CD4-positive, alpha-beta T cell treated with Interleukin-1 beta for 1 hour (primary cell): ENCODE data around the gene TLX2.
A peak's percentile ranks its signal among the peaks of the same experiment; 100 is the strongest.

Experiments used
- DNase-seq, 2 donors: peaks; one replicate each; pipeline ENCODE4 v3.0.0-alpha.2; 2020 to 2022

TLX2 gene

DNA sequence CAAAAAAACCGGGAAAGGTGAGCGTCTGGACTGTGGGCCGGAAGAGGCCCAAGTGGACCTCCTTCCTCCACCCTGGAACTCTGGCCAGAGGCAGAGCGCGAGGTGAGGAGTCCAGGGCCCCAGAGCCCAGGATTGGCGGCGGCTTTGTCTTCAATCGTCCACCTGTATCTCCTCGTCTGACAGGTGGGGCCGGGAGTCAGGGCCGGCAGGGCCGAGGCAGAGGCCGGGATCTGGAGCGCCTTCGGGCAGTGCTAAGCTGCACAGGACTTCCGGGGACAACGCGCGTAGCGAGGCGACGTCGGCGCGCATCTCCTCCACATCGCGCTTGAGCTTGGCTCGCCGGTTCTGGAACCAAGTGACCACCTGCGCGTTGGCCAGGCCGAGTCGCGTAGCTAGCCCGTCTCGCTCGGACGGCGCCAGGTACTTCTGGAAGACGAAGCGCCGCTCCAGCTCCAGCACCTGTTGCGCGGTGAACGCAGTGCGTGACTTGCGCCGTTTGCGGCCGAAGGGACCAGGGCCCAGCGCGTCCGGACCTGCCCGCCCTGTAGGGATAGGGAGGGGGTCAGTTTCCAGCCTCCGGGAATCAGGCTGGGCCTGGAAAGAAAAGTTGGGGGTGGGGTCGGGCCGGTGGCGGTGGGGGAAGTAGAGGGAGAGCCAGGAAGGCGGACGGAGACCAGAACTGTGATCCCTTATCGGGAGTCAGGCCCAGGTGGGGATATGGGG is 16.3 kb upstream of the TLX2 start:
- no peak for DNase-seq

DNA sequence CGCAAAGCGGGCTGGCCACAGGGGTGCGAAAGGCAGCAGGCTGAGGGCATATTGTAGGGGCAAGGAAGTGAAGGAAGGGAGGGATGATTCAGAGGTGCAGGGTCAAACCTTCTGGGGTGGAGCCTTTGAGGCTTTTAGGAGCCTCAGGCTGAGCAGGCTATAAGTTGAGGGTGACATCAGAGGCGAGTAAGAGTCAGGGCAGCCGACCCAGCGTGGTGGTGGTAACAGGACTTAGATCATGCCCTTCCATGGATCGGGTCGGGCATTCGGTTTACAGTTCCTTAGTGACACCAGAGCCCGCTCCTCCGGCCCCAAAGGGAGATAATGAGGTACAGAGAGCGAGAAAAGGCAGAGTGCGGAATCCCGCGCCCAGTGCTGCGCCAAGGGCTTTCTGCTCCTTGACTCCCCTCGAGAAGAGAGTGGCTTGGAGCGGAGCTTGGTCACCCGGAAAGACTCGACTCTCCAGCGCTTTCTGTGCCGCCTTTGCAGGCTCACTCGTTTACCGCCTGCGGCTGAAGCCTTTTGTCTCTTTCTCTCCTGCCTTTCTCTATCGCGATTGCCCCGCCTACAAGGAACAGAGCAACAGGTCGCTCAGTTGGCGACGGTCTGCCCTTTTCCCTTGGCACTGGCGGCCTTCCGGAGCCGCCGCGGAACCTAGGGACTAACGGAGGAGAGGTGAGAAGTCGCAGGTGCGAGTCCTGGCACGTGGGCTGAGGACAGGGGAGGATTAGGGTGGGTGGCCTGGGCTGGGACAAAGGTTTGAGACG is 15.6 kb upstream of the TLX2 start:
- DNase-seq = no peak

DNA sequence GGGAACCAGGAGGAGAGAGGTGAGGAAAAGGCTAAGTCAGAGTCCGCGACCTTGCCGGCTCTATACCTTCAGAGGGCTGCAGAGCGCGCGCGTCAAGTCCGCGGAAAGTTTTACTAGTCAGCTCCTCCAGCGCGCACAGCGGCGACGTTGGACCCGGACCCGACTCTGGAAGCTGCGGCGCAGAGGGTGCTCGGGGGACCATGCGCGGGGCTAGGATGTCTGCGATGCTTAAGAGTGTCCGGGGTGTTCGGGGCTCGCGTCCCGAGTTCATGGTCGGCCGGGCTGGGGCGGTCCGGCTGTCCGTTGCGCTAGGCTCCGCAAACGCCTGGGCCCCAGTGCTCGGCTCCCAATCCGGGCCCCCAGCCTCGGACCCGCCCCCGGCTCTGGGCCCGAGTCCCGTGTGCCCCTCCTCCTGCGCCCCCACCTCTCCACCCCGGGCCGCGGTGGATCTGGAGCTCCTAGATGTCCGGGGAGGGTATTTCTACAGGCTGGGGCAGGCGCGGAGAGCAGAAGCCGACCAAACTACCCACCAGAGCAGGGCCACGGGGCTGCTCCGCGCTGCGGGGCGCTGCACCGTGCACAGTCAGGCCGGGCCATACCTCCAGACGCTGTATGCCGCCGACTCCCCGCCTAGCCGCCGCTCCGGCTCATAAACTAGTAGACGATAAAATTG is 14.8 kb upstream of the TLX2 start, which contains the start of gene LBX2:
TSS of gene LBX2 (minus strand) at position 337 of the 673 bp plus-strand sequence. CDS start at position 271, 66 bp downstream.
- DNase-seq = no peak

DNA sequence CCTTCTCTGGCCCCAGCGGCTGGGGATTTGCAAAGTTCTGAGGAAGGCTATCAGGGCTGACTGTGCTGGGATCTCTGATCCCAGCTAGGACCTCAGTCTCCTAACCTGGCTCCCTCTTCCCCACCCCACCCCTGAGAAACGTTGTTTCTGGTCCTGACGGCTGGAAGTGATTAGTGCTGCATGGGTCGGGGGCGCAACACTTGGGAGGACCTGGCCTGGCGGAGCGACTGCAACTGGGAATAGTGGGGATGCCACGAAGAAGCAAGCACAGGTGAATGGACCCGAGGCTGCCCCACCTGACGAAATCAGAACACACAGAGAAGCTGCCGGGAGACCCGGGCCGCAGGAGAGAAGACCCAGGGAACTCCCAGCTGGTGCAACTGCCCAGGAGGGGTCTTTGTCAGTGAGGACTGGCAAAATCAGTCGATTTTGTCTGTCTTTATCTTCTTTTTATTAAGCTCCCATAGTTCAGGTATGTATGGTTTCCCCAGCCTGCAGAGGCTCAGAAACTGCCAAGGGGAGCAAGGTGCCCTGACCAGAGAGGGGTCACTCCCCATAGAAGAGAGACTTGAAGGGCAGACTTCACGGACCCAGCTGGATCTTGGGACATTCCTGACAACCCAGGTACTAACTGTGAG is 14.2 kb upstream of the TLX2 start:
- no peak for DNase-seq

DNA sequence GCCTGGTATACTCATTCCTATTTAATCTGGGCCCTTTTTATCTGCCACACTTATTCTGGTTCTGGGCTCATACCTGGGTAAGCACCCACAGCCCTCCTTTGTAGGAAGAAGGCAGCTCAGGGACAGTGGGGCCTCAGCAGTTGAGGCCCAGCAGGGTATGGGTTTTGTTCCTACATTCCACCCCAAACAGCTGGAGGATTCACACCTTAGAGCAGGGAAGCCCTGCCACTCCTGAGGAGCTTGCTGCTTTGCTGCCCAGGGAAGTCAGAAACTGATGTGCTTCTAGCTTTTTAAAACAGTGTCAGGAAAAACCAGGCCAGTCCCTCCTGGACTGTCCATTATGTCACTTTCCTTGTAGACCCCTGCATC is 13.7 kb upstream of the TLX2 start:
- no peak for DNase-seq

DNA sequence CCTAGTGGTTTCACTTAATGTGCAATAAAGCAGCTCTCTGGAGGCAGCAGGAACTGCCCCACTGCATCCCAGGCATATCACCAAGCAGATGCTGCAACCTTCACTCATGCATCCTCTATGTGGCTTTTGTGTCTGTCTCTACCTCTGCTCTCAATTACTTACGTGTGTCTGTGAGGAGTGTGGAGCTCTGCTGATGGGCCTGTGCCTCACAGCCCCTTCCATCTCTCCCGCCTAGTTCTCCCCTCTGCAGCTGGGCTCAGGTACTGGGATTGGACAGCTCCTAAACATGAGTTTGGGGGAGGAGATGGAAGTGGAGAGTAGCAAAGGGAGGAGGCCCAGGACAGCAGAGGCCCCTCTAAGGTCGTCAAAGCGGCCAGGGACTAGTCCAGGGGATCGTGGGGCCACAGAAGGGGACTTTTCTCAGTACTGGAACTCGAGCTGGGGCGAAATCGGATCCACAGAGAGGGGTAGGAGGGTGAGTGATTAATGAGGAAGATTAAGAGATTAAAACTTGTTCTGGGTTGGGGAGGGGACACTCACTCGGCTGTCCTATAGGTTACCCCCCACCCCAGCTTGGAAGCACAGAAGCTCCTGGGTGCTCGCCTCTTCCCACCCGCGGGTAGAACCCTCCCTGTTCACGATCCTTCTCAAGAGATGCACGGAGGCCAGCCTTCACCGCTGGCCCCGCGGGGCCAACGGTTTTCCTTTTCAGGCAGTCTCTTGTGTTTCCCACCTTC is 12.7 kb upstream of the TLX2 start:
- no peak for DNase-seq

DNA sequence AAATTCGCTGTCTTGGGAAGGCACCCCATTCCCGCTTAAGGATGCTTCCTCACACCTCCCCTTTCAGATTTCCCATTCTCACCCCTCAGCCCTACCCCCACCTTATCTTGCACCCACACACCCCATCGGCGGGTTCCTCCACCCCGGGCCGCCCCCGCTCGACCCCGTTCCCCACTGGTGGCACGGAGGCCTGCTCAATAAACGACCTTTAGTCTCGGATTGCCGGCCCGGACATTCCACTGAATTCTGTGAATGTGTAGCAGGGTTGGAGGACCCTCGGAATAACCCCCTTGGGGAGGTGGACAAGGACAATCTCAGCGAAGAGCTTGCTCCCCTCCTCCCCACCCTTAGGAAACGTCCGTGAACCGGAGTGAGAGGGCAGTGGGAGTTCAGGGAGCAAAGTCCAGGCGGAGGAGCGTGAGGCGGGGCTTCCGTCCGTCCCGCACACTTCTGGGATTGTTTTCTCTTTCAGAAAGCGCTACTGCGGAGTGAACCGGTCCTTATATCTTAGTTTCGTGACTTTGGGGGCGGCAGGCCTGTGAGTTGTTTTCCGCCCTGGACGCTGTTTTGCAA is 12.0 kb upstream of the TLX2 start:
- DNase-seq = no peak

DNA sequence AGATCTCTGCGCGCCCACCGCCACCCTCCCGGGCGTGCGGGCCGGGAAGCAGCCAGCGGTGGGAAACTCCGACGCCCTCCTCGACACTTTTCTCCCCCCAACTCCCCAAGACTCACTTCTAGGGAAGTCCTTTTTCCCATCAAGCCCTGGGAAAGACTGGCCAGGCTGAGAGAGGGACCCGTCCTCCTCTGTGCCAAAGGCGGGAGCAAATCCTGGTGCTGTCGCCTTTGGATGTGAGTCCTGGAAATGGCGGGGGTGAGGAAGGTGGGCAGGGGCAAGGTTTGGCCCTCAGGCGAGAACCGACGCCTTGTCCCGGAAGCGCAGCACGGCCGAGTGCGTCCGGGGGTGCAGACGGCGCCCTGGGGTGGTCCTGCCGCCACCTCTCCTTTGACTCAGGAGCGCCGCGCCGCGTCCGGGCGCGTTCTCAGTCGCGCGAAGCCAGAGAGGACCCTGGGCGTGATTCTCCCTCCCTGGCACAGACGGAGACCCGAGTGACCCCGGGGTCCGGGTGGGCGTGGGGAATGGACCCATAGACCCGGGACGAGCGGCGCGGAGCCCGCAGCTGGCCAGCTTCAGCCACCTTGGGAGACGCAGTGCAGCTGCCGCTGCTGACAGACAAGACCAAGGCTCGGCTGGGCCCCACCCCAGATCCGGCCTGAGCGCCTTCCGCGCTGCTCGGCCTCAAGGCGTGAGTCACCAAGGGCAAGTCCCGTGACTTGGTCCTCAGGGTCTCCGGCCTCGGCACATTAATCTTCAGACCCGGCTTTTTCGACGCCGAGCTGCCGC is 11.3 kb upstream of the TLX2 start:
- DNase-seq = peak in 1 of 2 donors; percentile 76

DNA sequence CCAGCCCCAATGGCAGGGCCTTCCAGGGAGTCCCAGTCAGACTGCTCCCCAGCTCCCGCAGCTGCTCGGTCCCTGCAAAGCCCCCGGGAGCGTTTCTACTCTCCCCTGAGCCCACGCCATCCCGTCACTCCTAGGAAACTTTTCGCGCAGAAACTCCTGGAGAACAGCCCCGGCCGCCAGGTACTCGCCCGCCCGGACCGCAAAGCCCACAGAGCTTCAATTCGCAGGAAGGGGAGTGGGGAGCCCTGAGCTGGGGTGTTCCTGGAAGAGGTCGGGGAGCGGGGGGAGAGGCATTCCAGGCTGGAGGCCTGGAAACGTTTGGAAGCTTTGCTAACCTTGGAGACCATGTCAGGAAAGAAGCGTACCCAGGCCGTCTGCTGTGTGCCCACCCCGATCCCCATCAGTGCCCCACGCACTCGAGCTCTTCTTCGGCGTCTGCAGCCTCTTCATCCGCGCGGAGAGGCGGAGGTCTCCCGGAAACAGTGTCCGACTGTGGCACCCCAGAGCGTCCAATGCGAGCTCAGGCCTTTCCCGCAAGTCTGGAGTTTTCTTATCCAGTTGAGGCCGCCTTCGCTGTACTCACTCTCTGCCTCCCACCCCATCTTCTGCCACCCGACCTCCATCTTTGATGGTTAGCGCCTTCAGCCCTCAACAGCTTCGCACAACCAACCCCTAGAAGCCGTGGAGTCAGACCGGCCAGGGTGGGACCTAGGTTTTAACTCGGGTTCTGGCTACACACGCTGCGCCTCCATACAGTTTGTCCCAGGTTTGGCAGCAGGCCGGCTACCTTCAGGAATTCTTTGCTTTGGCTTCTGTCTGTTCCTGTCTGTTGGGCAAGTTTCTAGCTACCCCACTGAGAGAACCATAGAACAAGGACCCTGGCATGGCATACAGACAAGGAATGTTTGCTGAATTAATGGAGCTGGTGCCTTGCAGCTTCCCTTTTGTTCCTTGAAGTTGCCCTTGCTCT is 10.5 kb upstream of the TLX2 start:
- no peak for DNase-seq

DNA sequence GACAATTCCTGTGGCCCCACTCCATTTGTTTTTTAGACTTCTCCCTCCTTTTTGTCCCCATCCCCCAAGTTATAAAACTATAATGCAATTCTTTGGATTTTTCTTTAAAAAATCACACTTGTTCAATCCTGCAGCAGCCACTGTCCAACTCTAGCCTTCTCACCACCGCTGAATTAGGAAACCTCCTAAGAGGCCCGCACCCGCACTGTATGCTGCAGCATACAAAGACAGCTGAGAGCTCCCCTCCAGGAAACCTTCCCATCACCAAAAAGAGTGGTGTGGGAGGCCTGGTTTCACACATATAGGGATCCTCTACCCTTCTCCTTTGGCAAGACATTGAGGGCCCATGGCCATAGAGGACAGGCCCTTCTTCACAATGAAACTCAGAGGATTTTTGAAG is 9.7 kb upstream of the TLX2 start:
- no peak for DNase-seq

DNA sequence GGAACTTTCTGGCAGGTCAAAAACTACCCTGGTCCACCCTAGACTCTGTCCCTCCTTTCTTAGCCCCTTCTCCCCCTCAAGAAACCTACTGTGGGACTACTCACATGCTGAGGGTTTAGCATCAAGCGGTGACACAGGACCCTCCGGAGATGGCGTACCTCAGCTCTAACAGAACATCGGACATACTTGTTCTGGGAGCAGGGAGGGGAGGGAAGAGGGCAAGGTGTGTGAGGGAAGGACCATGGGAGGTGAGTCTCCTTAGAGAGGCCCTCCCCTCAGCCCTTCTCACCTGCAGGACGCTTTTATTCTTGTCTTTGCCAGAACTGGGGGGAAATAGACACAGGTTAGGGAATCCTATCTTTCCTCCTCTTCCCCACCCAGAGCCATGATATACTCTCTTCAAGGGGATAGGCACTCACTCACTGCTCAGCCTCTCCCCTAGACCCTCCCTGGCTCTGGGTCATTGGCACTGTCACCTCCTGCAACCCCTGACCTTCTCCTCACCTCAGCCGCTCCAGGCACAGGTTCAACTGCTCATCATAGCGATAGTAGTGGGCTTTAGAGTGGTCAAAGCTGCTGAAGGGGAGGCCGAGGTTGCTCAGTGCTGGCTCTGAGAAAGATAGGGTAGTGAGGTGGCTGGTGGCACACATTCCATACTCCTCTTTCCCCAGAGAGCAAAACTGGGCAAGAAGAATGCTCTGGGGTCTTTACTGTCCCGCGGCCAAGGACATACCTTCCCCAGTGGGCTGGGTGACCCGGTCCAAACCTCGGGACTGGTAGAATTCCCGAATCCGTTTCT is 8.6 kb upstream of the TLX2 start:
- no peak for DNase-seq

DNA sequence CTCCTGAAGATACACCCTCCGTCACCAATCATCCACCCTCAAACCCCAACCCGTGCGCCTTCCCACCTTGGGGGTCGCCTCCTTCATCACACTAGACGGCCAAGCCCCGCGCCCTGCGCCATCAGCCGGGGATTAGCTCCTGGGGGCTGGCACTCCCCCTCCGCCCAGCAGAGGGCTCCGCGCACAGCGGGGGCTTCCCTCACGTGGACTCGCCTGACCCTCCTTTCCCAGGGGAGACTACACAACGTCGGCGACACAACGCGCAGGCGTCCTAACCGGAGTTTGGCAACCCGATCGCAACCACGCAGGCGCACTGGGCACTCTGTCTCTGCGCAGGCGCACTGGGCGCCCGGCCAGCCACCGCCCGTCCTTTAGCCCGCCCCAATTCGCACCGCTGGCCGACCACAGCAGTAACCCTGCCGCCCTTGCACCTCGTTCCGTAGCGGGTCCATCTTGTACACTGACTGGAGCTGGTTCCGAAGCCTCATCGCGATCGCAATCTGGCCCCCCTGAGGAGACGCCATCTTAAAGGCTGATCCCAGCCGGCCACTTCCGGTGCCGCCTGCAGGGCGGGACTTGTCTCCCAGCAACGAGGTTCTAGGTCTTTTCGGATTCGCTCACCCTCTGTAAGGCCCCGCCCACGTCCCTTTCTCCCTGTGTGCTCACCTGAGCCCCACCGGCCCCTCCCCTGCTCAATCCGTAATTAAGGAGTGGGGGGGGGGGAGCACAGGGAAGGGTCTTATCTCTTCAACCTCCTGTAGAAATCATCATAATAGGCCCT is 6.9 kb upstream of the TLX2 start, which contains the start of gene PCGF1:
TSS of gene PCGF1 (minus strand) at position 551 of the 781 bp plus-strand sequence. CDS start at position 524, 27 bp downstream.
- DNase-seq = peak; percentile 98

DNA sequence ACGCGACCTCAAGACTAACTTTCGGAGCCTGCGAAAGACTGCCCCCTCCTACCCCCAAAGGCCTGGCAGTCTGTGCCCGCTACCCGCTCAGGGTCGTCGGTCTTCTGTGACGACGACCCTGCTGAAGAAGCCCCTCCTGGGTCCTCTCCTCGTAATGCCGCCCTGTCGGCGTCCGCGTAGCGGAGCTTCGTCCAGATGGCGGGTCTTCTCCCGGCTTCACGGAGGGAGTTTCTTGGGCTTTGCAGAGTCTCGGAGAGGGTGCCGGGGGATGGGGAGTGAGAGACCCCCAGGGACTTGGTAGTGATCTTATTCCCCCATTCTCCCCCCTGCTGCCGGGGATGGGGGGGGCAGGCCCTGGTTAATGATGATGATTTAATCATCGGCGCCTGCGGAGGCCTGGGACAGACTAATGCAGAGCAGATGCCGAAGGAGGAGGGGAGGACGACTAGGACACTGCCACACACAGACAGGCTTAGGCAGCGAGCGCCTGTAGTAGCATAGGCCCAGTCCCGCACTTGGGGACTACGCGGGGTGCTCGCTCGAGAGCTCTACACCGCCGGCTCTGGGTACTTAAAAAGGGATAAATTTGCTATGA is 6.2 kb upstream of the TLX2 start:
- DNase-seq = no peak

DNA sequence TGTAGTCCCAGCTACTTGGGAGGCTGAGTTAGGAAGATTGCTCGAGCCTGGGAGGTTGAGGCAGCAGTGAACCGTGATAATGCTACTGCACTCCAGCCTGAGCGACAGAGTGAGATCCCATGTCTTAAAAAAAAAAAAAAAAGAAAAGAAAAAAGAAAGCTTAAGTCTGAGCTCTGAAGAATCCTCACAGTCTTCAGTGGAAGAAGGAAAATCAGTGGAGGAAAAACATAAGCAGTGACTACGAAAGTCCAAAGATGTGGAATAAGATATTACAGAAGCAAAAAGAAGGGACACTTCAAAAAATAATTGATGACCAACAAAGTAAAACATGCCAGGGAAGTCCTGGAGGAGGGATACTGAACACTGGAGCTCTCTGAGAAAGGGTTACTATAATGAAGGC is 4.0 kb upstream of the TLX2 start:
- no peak for DNase-seq

DNA sequence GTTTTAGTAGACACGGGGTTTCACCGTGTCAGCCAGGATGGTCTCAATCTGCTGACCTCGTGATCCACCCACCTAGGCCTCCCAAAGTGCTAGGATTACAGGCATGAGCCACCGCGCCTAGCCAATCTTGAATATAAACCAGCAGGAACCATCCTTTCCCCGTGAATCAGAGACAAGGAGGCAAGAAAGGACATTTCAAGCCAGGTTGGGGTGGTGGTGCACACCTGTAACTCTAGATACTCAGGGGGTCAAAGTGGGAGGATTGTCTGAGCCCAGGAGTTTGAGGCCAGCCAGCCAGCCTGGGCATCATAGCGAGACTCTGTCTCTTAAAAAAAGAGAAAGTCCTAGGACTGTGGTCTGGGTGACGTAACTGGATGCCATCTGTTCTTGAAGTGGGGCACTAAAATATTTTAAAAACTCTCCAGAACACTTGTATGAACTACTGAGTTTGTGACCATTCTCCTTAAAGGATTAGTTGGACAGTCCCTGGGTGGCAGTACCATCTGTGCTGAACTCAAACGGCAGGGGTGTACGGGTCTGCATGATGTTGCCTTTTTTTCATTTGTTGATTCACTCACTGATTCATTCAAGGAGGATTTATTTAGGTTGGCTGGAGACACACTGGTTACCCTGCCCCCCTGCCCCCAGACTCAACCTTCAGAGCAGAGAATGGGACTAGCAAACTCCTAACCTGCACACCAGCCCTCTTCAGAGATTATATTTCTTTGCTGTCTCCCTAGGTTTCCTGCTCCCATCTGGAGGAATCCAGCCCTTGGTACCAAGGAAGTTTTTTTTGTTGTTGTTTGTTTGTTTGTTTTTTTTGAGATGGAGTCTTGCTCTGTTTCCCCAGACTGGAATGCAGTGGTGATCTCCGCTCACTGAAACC is 2.9 kb upstream of the TLX2 start:
- DNase-seq = no peak

DNA sequence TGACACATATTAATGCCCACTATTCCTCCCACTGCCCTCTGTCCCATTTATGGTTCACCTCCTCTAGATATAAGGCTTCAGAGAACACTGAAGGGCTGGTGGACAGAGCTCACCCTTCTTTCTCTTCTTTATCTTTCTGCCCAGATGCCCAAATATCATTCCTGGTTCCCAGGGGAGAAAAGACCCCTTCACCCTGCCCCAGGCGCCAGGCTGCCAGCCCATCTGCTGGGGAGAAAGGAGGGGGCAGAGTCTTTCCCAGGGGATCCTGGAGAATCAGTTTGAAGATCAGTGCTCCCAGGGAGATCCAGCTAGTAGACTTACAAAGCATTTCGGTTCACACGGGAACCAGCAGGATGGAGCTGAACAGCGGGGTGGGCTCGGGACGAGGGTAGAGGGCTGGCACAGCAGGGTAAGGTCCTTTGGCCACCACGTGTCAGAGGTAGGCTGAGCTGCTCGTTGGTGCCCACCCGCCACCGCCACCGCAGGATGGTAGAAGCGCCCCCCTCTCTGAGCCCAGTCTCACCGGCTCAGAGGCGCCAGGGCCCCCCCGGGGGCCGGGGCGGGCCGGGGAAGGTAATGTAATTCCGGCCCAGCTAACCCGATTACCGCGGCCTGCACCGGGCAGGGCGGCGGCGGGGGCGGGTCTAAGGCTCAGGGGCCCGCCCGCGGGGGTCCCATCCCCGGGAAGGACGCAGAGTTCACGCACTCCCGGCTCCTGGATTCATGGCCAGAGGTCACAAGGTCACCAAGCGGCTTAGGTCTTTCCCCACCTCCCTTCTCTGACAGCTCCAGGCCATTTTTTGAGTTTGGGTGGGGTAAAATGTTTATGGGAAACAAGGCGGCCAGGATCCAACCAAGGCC is 1.3 kb upstream of the TLX2 start:
- DNase-seq = no peak
